Measurements from ENCODE around the gene MRTFB. TPM values are rescaled to one million over a fixed set of nuclear protein-coding genes. Genes with fewer than 3 reads are reported as not detected.

Gene MRTFB
- total and polyA plus RNA-seq, 2 of the 13 experiments (the other 11 are each of a cell fraction or from before 2014, with no cell fraction given): 11.4 to 14.0 TPM

DNA sequence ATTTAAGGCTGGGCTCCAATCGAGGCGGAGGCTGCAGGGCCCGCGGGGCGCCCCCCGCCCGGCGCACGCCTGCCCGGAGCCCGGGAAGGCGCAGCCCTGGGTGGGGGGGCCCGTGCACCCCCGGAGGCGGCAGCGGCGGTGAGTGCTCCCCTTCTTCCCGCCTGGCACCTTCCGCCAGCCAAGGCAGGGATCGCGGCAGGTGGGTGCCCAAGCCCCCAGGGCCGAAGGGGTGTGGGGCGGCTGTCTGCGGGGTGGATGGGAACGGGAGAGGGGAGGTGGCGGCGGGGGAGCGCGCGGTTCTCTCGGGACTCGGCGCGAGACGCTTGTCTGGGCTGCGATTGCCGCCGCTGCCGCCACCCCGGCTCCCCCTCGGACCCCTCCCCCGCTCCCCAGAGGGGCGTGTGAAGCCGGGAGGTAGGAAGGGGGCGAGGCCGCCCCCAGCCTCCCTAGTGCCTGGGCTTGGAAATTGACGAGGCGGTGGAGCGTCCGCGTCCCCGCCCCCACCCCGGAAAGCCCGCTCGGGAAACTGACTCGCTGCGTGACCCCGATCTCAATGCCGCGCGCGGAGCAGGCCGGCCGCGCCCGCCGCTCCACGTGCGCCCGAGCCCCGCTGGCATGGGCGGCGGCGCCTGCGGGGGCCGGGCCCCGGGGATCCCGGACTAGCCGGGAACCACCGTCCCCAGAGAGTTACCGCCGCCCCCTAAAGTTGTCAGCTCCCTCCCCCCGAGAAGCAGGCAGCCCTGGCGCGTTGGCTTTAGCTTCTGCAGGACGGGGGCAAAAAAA, 231.5 kb downstream of the MRTFB start (continued):
- TF ChIP-seq ZNF546 (CRISPR knock-in tag; conservative IDR thresholded peaks at IDR 0.05): peak; percentile 37; the same call in 1 of the 2 replicates
- peak; percentile 71 for TF ChIP-seq ARNT2 (CRISPR knock-in tag; IDR thresholded peaks at IDR 0.05; ENCODE audit: low read depth)
- TF ChIP-seq CBX1 (IDR thresholded peaks at IDR 0.05; ENCODE audit: low read depth): peak; percentile 37
- peak; percentile 73 for TF ChIP-seq ZNF687 (CRISPR knock-in tag; IDR thresholded peaks at IDR 0.05)
- TF ChIP-seq, protein P1, sequence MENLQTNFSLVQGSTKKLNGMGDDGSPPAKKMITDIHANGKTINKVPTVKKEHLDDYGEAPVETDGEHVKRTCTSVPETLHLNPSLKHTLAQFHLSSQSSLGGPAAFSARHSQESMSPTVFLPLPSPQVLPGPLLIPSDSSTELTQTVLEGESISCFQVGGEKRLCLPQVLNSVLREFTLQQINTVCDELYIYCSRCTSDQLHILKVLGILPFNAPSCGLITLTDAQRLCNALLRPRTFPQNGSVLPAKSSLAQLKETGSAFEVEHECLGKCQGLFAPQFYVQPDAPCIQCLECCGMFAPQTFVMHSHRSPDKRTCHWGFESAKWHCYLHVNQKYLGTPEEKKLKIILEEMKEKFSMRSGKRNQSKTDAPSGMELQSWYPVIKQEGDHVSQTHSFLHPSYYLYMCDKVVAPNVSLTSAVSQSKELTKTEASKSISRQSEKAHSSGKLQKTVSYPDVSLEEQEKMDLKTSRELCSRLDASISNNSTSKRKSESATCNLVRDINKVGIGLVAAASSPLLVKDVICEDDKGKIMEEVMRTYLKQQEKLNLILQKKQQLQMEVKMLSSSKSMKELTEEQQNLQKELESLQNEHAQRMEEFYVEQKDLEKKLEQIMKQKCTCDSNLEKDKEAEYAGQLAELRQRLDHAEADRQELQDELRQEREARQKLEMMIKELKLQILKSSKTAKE (CRISPR knock-in tag; IDR thresholded peaks at IDR 0.05; ENCODE audit: borderline replicate concordance): 0 out of 2 replicates have a peak, but pooled peaks have one; percentile 30
- no peak for TF ChIP-seq ZBTB8A (CRISPR knock-in tag; IDR thresholded peaks at IDR 0.05; ENCODE audit: borderline replicate concordance, low read depth)
- TF ChIP-seq ZFP36L1 (CRISPR knock-in tag; IDR thresholded peaks at IDR 0.05): no peak; the same call in 1 of the 2 replicates
- TF ChIP-seq CHD4 (IDR thresholded peaks at IDR 0.05; ENCODE audit: borderline replicate concordance, low read length): peak; percentile 9; the same call in 1 of the 2 replicates
- peak; percentile 31; the same call in 1 of the 2 replicates for TF ChIP-seq PITX1 (CRISPR knock-in tag; IDR thresholded peaks at IDR 0.05)
- TF ChIP-seq ZNF703 (CRISPR knock-in tag; IDR thresholded peaks at IDR 0.05; ENCODE audit: borderline replicate concordance): peak; percentile 75; the same call in 1 of the 2 replicates
- TF ChIP-seq ZMYM3 (CRISPR knock-in tag; IDR thresholded peaks at IDR 0.05): peak; percentile 41; the same call in 1 of the 2 replicates
- peak; percentile 45 for TF ChIP-seq MED8 (CRISPR knock-in tag; IDR thresholded peaks at IDR 0.05; ENCODE audit: insufficient replicate concordance)
- TF ChIP-seq, protein P2, sequence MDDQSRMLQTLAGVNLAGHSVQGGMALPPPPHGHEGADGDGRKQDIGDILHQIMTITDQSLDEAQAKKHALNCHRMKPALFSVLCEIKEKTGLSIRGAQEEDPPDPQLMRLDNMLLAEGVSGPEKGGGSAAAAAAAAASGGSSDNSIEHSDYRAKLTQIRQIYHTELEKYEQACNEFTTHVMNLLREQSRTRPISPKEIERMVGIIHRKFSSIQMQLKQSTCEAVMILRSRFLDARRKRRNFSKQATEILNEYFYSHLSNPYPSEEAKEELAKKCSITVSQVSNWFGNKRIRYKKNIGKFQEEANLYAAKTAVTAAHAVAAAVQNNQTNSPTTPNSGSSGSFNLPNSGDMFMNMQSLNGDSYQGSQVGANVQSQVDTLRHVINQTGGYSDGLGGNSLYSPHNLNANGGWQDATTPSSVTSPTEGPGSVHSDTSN (CRISPR knock-in tag; IDR thresholded peaks at IDR 0.05; ENCODE audit: borderline replicate concordance): 0 out of 2 replicates have a peak, but pooled peaks have one; percentile 1
- TF ChIP-seq MBNL3 (CRISPR knock-in tag; conservative IDR thresholded peaks at IDR 0.05): no peak
- no peak for TF ChIP-seq MIER2 (CRISPR knock-in tag; IDR thresholded peaks at IDR 0.05)
- peak; percentile 76; the same call in 1 of the 2 replicates for TF ChIP-seq ZMYM4 (CRISPR knock-in tag; IDR thresholded peaks at IDR 0.05)

Data from HepG2 (cell line).